Measurements from ENCODE around the gene ARHGEF37.

GRCh38 chr5:149575131-149575530 lies 6.2 kb upstream of the ARHGEF37 start:
- TF ChIP-seq CTCF (conservative IDR thresholded peaks at IDR 0.05; ENCODE audit: low read depth, low read length): no peak
- no peak for TF ChIP-seq EZH2 (IDR thresholded peaks at IDR 0.05; ENCODE audit: borderline replicate concordance, low read depth, low read length, poor library complexity, severe bottlenecking)

All from A673 (cell line).